Islet of Langerhans (tissue), 1 donor: ENCODE measurements around the gene JMJD1C.
"Not testable (repeated sequence)": the region's sequence is repeated elsewhere in the genome, so short reads cannot be mapped to it uniquely, and the experiment has no call there.

Experiments
- FAIRE-seq: peaks from one replicate; lab custom pipeline; 2011; peaks lifted over from hg19 to GRCh38; lab: Jason Lieb, UNC

Gene JMJD1C

GRCh38 chr10:63260103-63260859 lies 205.5 kb downstream of the JMJD1C start:
- FAIRE-seq = no peak

- peak; percentile 21 for FAIRE-seq
Measured at GRCh38 chr10:63258920-63259678, 206.7 kb downstream of the JMJD1C start.

- no peak for FAIRE-seq
Measured at GRCh38 chr10:63257778-63258177, 208.0 kb downstream of the JMJD1C start.

- FAIRE-seq = peak; percentile 90
Measured at GRCh38 chr10:63256009-63256773, 209.6 kb downstream of the JMJD1C start.

GRCh38 chr10:63255316-63255715 lies 210.5 kb downstream of the JMJD1C start:
- peak; percentile 74 for FAIRE-seq

- no peak for FAIRE-seq
Measured at GRCh38 chr10:63253040-63253439, 212.7 kb downstream of the JMJD1C start.

GRCh38 chr10:63252095-63252762 lies 213.5 kb downstream of the JMJD1C start:
- FAIRE-seq = no peak

- no peak for FAIRE-seq
Measured at GRCh38 chr10:63250032-63250431, 215.7 kb downstream of the JMJD1C start.

- no peak for FAIRE-seq
Measured at GRCh38 chr10:63247771-63248170, 218.0 kb downstream of the JMJD1C start.

- no peak for FAIRE-seq
Measured at GRCh38 chr10:63246356-63246755, 219.4 kb downstream of the JMJD1C start.

- FAIRE-seq = no peak
Measured at GRCh38 chr10:63241841-63242281, 223.9 kb downstream of the JMJD1C start.

- no peak for FAIRE-seq
Measured at GRCh38 chr10:63240807-63241206, 225.0 kb downstream of the JMJD1C start.

- no peak for FAIRE-seq
Measured at GRCh38 chr10:63238501-63238900, 227.3 kb downstream of the JMJD1C start.

- no peak for FAIRE-seq
Measured at GRCh38 chr10:63237396-63237795, 228.4 kb downstream of the JMJD1C start.

- peak; percentile 92 for FAIRE-seq
Measured at GRCh38 chr10:63236113-63236935, 229.5 kb downstream of the JMJD1C start.

- FAIRE-seq = not testable (repeated sequence)
Measured at GRCh38 chr10:63235136-63235535, 230.6 kb downstream of the JMJD1C start.

- peak; percentile 24 for FAIRE-seq
Measured at GRCh38 chr10:63229161-63229560, 236.6 kb downstream of the JMJD1C start.

- no peak for FAIRE-seq
Measured at GRCh38 chr10:63228237-63228636, 237.5 kb downstream of the JMJD1C start.

GRCh38 chr10:63227207-63227895 lies 238.4 kb downstream of the JMJD1C start:
- no peak for FAIRE-seq

GRCh38 chr10:63224241-63224640 lies 241.5 kb downstream of the JMJD1C start:
- no peak for FAIRE-seq

GRCh38 chr10:63221950-63222349 lies 243.8 kb downstream of the JMJD1C start:
- FAIRE-seq = no peak
